Stimulated activated CD8-positive, alpha-beta memory T cell treated with anti-CD3 and anti-CD28 coated beads, Interleukin-4, amount 100 ng/mL, for 4 hours (primary cell): ENCODE measurements around the gene RRM2.

Source experiments
- DNase-seq, 2 donors: peaks; one replicate each; pipeline ENCODE4 v3.0.0-alpha.2; 2020; ENCODE audit warnings: low read depth in 2 of 2, low spot score in 1 of 2

The RRM2 gene

GRCh38 chr2:10170256-10170655, 47.7 kb downstream of the RRM2 start:
- DNase-seq = no peak

- no peak for DNase-seq
Observed at GRCh38 chr2:10171006-10171800, 48.7 kb downstream of the RRM2 start.

DNA sequence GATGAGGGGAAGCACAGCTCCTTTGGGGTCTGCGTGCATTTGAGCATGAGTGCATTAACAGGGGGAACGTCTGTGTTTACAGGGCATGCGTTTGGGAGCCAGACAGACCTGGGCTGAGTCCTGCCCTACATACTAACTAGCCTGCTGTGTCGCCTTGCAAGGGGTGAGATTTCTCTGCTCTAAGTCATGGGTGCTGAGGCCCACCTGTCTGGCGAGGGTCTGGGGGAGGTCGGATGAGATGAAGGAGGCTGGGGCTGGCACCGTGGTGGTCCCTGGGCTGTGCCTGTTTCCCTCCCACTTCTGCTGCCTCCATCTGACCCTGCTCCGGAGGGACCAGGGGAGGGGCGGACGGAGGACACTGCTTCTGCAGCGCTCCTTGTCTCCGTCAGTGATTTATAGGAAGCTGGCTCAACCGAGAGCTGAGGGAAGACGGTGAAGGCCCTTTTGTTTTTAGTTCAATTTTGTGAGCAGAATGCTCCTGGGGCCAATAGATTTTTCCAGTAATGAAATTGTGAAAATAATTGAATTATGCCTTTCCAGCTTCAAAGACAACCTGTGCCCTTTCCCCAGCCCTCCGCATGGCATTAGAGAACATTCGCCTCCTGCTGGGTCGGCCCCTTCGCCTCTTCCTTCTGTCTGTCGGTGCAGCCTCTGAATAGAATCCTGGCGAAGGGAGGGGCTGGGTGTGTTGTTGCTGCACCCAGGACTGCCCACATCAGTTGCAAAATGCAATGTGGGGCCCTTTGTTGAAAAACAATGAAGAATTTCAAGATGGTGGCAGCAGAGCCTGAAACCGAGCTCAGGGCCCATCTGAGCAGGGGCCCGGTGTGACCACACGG, 49.7 kb downstream of the RRM2 start:
- DNase-seq = no peak

DNA sequence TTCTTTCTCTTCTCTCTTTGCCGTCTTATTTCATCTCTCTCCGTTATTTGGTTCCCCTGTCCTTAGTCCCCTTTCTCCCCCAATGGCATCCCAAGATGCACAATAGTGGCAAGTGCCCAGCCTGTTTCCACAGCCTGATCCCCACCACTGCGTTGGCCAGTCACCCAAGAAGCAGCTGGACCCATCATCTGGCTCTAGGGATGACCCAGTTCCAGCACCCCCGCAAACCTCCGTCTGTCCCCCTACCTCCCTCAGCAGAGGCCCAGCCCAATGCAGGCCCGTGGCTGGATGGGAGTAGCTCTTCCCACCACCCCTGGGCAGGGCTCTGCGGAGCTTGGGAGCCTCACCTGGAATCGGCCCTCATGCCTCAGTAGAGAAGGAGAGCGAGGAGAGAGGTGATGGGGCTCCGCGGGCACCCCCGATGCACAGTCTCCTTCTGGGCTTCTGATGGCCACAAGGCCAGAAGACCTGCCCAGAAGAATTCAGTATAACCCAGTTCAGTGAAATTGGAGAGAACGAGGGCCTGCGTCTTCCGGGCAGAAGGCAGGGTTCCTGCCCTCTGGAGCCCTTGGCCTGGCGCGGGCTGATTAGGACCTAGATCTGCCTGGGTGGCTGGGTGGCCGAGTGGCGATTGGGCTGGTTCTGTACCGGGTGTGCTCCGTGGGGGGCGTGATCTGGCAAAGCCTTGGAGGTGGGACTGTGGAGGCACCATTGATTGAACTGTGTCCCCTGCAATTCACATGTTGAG, 50.9 kb downstream of the RRM2 start:
- no peak for DNase-seq

- no peak for DNase-seq
Observed at GRCh38 chr2:10174173-10174572, 51.6 kb downstream of the RRM2 start.

GRCh38 chr2:10175441-10175840, 52.9 kb downstream of the RRM2 start:
- no peak for DNase-seq

DNA sequence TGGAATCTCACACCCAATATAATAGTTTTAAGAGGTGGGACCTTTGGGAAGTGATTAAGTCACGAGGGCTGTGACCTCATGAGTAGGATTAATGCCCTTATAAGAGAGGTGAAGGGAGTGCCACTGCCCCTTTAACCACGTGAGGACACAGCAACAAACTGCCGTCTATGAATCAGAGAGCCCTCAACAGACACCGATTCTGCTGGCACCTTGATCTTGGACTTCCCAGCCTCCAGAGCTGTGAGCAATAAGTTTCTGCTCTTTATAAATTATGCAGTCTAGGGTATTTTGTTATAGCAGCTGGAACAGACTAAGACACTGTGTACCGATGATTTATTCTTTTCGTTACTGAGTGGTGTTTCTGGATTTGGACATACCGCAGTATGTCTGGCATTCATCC, 56.2 kb downstream of the RRM2 start:
- no peak for DNase-seq

- DNase-seq = no peak
Observed at GRCh38 chr2:10179422-10179821, 56.9 kb downstream of the RRM2 start.

DNA sequence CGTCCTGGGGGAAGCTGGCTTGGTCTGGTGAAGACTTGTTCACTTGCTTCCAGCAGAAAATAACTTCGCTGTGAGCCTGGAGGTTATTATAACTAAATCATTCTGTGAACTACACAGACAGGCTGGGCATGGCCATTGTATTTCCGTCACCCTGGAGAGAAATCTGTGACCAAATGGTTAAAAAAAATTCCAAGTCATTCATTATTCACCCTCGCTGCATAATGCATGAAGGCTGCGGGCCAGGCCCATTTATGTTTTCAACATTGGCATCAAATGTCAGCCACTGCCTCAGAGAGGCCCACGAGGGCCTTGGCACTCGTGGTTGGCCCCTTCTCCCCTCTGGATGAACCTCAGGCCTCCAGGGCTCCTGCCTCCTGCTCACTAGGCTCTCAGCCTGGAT, 57.7 kb downstream of the RRM2 start:
- DNase-seq = no peak
